GM23338 (cell line): ENCODE results near the gene MBOAT1. TPM values are rescaled to one million over a fixed set of nuclear protein-coding genes. Genes with fewer than 3 reads are reported as not detected.

ENCODE experiments used
- ATAC-seq: fragments of 200-7000 bp; cut with Tn5 transposase; 3 replicates; pipeline ENCODE4 v1.9.1; 2020
- DNase-seq: peaks from one replicate; pipeline ENCODE4 v3.0.0-alpha.2; 2015; ENCODE audit warnings: low spot score
- H2AFZ ChIP-seq: fragments of 200-600 bp; sonication (generic); 2 replicates; pipeline ENCODE4 v1.8.0; 2016; ENCODE audit warnings: antibody characterized with exemption, mild to moderate bottlenecking, moderate library complexity
- H3F3A ChIP-seq: fragments of 200-600 bp; sonication (generic); replicated peaks from 2 replicates; pipeline ENCODE4 v1.8.0; 2017; ENCODE audit warnings: antibody characterized with exemption, mixed run types, low read depth
- H3K27ac ChIP-seq: fragments of 200-600 bp; sonication (generic); 2 replicates; pipeline ENCODE4 v1.6.1; 2016; ENCODE audit warnings: low read depth
- H3K27me3 ChIP-seq: fragments of 200-600 bp; sonication (generic); 2 replicates; pipeline ENCODE4 v1.8.0; 2016; ENCODE audit warnings: mild to moderate bottlenecking, mixed run types, moderate library complexity; ENCODE audit not compliant: insufficient read depth
- H3K36me3 ChIP-seq: fragments of 200-600 bp; sonication (generic); 2 replicates; pipeline ENCODE4 v1.8.0; 2016; ENCODE audit warnings: mild to moderate bottlenecking; ENCODE audit not compliant: insufficient read depth
- H3K4me1 ChIP-seq: fragments of 200-600 bp; sonication (generic); 2 replicates; pipeline ENCODE4 v1.8.0; 2016; ENCODE audit warnings: mild to moderate bottlenecking, moderate library complexity; ENCODE audit not compliant: insufficient read depth
- H3K4me2 ChIP-seq: fragments of 200-600 bp; sonication (generic); 2 replicates; pipeline ENCODE4 v1.7.1; 2017; ENCODE audit warnings: mixed run types
- H3K4me3 ChIP-seq: fragments of 200-600 bp; sonication (generic); 2 replicates; pipeline ENCODE4 v1.6.1; 2016; ENCODE audit warnings: mixed run types
- H3K79me2 ChIP-seq: fragments of 200-600 bp; sonication (generic); replicated peaks from 2 replicates; pipeline ENCODE4 v1.8.0; 2017; ENCODE audit warnings: mild to moderate bottlenecking; ENCODE audit not compliant: insufficient read depth
- H3K9me2 ChIP-seq: fragments of 200-600 bp; sonication (generic); 2 replicates; pipeline ENCODE4 v1.8.0; 2017; ENCODE audit not compliant: insufficient read depth
- H4K20me1 ChIP-seq: fragments of 200-600 bp; sonication (generic); replicated peaks from 2 replicates; pipeline ENCODE4 v1.8.0; 2017; ENCODE audit warnings: mild to moderate bottlenecking; ENCODE audit not compliant: insufficient read depth
- H3K27ac Mint-ChIP-seq: 2 replicates; pipeline ENCODE4 v1.8.0; 2020; ENCODE audit warnings: inconsistent platforms, mild to moderate bottlenecking, moderate library complexity, mixed read lengths
- H3K27me3 Mint-ChIP-seq: 3 replicates; pipeline ENCODE4 v1.8.0; 2022; ENCODE audit warnings: low read depth, mild to moderate bottlenecking, moderate library complexity, mixed read lengths, inconsistent platforms; ENCODE audit not compliant: insufficient read depth, poor library complexity
- H3K36me3 Mint-ChIP-seq: 3 replicates; pipeline ENCODE4 v1.8.0; 2021; ENCODE audit warnings: low read depth, mild to moderate bottlenecking, inconsistent platforms, moderate library complexity, mixed read lengths
- H3K4me1 Mint-ChIP-seq: 3 replicates; pipeline ENCODE4 v1.8.0; 2020; ENCODE audit warnings: mild to moderate bottlenecking, inconsistent platforms, mixed read lengths
- H3K4me3 Mint-ChIP-seq: 3 replicates; pipeline ENCODE4 v1.8.0; 2021; ENCODE audit warnings: moderate library complexity, mild to moderate bottlenecking, inconsistent platforms, mixed read lengths
- H3K9me3 Mint-ChIP-seq: 3 replicates; pipeline ENCODE4 v1.8.0; 2020; ENCODE audit warnings: moderate library complexity, mild to moderate bottlenecking, inconsistent platforms, mixed read lengths
- ETS1 ChIP-seq: IDR thresholded peaks from 2 replicates; pipeline ENCODE4 v1.6.1; 2016; ENCODE audit warnings: antibody characterized with exemption
- JUNB ChIP-seq: IDR thresholded peaks from one replicate; pipeline ENCODE4 v1.6.1; 2016; ENCODE audit warnings: antibody characterized with exemption; ENCODE audit not compliant: unreplicated experiment
- REST ChIP-seq: IDR thresholded peaks from one replicate; pipeline ENCODE4 v1.6.1; 2018; ENCODE audit warnings: antibody characterized with exemption; ENCODE audit not compliant: unreplicated experiment
- STAT1 ChIP-seq: IDR thresholded peaks from one replicate; pipeline ENCODE4 v1.6.1; 2016; ENCODE audit warnings: antibody characterized with exemption; ENCODE audit not compliant: unreplicated experiment
- ZNF331 ChIP-seq: fragments of 250-450 bp; sonication (Bioruptor Pico); IDR thresholded peaks from 2 replicates; pipeline ENCODE4 v1.5.0; 2020; ENCODE audit warnings: low read depth, mild to moderate bottlenecking, moderate library complexity
- ZNF462 ChIP-seq: fragments of 250-450 bp; sonication (Bioruptor Pico); IDR thresholded peaks from 2 replicates; pipeline ENCODE4 v1.5.0; 2020; ENCODE audit warnings: mild to moderate bottlenecking, moderate library complexity
- polyA plus RNA-seq: library from polyadenylated mRNA; unstranded; fragments of >200 nt; fragmentation: Nextera tagmentation; extraction: Ambion mirVana; gene quantifications from 2 replicates; pipeline ENCODE4 v1.2.1, GENCODE V29; 2016
- total RNA-seq: library from RNA; depleted of rRNA; stranded (reverse); fragments of >200 nt; shearing (Covaris generic); gene quantifications from 2 replicates; pipeline ENCODE4 v1.2.3, GENCODE V29; 2014

The MBOAT1 gene
- total and polyA plus RNA-seq, 2 experiments from 2014 or later = 3.8 to 18.6 TPM

GRCh38 chr6:20242397-20242796 lies 30.1 kb upstream of the MBOAT1 start:
- Histone ChIP-seq H3K4me3 (no peak overlapping the region), H3K79me2 (no peaks in the 10 kb centered on the region), H3K27ac (no peak overlapping the region), H2AFZ (no peak overlapping the region), H3K4me1 (peaks cover 26% of the 10 kb centered on the region), H3K4me2 (peak overlapping the region; percentile 25; the same call in 1 of the 2 replicates), H3F3A (no peaks in the 10 kb centered on the region), H3K9me2 (no peaks in the 10 kb centered on the region), H4K20me1 (no peaks in the 10 kb centered on the region), H3K27me3 (no peaks in the 10 kb centered on the region), H3K36me3 (no peaks in the 10 kb centered on the region)
- TF ChIP-seq STAT1 (no peak), ZNF462 (CRISPR knock-in tag) (no peak), REST (no peak), JUNB (no peak), ZNF331 (CRISPR knock-in tag) (no peak), ETS1 (no peak)
- no peak overlapping the region for H3K4me3 Mint-ChIP-seq
- H3K9me3 Mint-ChIP-seq = peaks cover 3% of the 10 kb centered on the region; the same call in 2 of the 3 replicates
- ATAC-seq = no peak
- H3K4me1 Mint-ChIP-seq = peaks cover 14% of the 10 kb centered on the region
- H3K36me3 Mint-ChIP-seq = peaks cover 3% of the 10 kb centered on the region; the same call in 2 of the 3 replicates
- H3K27me3 Mint-ChIP-seq = no peaks in the 10 kb centered on the region
- no peak overlapping the region for H3K27ac Mint-ChIP-seq
- DNase-seq = no peak
